HG03520 (cell line): ENCODE measurements around the gene HAPLN2.

Source experiments
- ATAC-seq: cut with Tn5 transposase; IDR thresholded peaks from one replicate; pipeline ENCODE4 v1.9.1; 2021; ENCODE audit warnings: mild to moderate bottlenecking, moderate library complexity; ENCODE audit not compliant: unreplicated experiment

Gene HAPLN2

DNA sequence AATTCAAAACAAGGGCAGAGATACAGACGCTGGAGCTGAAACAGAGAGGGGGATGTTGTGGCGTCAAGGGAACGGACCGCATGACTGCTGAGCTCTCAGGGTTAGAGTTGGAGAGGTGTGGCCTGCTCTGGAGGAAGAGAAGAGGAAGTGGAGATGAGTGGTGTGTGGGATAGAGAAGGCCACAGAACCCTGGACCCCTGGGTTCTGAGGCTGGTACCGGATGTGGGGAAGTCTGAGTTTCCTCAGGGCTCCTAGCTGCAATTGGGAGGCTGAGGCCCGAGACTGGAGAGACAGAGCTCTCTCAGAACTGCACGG, 24.5 kb downstream of the HAPLN2 start:
- ATAC-seq: peak; percentile 53

DNA sequence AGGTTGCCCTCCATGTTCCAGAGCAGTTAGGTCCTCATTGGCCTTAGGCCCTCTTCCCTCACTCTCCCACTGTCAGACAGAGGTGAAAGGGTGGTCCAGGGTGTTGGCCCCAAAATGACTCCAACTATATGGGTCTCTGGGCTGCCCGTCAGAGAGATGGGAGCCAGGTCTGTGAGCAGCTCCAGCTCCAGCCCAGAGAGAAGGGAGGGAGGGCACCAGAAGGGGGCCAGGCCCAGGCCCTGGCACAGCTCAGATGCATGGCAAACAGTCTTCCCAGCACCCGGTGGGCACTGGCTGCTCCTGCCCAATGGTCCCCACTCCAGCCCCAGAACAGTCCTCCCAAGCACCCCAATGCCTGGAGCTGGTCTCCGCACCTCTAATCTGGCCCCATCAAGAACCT, 24.9 kb downstream of the HAPLN2 start:
- ATAC-seq: no peak

DNA sequence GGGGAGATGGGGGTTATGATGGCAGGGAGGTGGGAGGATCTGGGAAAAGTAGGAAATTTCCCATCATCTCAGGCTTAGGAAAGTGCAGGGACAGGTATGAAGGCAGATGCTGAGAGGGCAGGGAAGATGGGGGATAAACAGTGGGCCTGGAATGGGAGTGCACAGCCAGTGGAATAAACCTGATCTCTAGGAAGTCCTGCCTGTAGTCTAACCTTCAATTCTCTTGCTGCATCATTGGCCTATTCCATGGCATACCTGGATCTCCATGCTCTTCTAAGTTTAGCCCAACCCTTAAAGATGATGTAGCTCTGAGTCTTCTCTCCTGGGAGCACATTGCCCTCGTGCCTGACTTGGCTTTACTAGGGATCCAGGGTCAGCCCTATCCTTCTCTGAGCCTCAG, 25.4 kb downstream of the HAPLN2 start:
- ATAC-seq: no peak

DNA sequence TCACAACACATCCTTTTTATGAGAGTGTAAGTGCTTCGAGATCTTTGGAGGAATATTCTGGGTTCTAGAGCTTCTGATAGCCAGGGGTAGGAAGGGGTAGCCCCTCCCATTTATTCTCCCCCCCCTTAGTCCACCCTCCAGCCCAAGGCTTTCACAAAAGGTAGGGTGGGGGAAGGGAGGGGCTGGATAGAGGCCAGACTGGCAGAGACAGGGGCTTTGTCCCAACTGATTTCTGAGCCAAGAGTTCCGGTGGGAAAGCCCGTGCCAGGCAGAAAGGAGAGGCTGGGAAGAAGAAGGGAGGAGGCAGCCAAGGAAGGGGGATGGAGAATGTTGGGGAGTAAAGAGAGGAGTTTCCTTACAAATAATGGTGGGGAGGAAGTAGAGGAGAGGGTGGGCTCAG, 25.8 kb downstream of the HAPLN2 start:
- ATAC-seq: no peak

DNA sequence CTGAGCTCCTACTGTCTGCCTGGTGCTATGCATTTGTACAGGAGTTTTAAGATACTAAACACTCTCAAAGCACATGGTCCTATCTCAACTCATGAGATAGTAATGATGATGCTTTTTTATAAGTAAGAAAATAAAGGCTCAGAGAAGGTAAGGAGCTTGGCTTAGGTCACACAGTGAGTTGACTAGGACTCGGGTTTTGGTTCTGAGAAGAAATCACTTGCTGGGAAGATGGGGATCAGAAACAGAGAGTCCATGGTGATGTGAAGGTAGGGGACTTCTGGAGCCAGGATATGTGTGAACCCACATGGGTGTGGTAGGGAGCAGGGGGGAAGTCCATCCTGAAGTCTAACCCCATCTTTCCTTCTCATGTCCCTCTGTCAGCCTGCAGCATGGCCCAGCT, 26.5 kb downstream of the HAPLN2 start:
- ATAC-seq: no peak

DNA sequence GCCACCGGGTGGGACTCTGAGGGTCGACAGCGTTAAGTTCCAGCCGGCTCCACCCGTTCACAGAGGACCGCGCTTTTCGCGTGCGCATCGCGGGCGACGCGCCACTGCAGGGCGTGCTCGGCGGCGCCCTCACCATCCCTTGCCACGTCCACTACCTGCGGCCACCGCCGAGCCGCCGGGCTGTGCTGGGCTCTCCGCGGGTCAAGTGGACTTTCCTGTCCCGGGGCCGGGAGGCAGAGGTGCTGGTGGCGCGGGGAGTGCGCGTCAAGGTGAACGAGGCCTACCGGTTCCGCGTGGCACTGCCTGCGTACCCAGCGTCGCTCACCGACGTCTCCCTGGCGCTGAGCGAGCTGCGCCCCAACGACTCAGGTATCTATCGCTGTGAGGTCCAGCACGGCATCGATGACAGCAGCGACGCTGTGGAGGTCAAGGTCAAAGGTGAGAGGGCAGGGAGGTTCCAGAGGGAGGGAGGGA, 27.6 kb downstream of the HAPLN2 start:
- no peak for ATAC-seq

DNA sequence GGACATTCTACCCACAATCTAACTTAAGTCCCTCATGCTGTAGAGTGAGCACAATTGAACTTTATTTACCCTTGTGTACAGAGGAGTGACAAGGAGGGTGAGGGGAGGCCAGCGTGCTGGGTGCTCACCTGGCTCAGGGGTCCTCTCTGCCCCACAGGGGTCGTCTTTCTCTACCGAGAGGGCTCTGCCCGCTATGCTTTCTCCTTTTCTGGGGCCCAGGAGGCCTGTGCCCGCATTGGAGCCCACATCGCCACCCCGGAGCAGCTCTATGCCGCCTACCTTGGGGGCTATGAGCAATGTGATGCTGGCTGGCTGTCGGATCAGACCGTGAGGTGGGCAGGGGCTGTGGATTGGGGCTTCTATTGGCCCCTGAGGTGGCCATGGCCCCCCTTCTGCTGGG, 28.1 kb downstream of the HAPLN2 start:
- ATAC-seq: no peak

DNA sequence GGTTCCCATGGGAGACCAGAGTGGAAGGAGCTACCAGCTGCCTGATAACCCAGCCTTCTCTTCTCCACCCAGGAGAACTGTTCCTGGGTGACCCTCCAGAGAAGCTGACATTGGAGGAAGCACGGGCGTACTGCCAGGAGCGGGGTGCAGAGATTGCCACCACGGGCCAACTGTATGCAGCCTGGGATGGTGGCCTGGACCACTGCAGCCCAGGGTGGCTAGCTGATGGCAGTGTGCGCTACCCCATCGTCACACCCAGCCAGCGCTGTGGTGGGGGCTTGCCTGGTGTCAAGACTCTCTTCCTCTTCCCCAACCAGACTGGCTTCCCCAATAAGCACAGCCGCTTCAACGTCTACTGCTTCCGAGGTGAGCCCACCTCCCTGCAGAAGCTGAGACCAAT, 29.3 kb downstream of the HAPLN2 start:
- ATAC-seq: no peak

DNA sequence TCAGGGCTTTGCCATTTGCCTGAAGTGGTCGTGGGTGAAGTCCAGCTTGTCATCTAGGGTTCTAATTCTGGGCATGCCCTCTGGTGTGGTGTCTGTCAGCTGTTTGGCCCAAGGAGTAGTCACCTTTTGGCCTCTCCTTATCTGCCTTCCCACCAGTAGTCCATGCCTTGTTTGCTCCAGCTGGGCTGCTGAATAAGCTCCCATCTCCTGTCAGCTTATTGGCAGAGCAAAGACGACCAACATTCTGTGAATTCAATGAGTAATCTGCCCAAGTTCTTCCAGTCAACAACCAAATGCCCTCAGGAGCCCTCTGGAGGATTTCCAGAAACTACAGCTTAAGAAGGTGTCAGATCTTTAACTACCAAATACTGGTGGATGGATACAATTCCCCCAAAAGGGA, 29.7 kb downstream of the HAPLN2 start:
- no peak for ATAC-seq

DNA sequence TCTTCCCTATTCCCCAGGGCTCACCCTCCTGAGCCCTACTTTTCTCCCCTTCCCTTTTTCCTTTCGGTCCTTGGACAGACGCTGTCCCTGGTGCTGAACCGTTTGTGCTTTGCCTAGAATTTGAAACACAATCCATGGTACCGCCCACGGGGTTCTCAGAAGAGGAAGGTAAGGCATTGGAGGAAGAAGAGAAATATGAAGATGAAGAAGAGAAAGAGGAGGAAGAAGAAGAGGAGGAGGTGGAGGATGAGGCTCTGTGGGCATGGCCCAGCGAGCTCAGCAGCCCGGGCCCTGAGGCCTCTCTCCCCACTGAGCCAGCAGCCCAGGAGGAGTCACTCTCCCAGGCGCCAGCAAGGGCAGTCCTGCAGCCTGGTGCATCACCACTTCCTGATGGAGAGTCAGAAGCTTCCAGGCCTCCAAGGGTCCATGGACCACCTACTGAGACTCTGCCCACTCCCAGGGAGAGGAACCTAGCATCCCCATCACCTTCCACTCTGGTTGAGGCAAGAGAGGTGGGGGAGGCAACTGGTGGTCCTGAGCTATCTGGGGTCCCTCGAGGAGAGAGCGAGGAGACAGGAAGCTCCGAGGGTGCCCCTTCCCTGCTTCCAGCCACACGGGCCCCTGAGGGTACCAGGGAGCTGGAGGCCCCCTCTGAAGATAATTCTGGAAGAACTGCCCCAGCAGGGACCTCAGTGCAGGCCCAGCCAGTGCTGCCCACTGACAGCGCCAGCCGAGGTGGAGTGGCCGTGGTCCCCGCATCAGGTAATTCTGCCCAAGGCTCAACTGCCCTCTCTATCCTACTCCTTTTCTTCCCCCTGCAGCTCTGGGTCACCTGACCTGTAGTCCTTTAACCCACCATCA, 33.1 kb downstream of the HAPLN2 start:
- ATAC-seq: no peak

DNA sequence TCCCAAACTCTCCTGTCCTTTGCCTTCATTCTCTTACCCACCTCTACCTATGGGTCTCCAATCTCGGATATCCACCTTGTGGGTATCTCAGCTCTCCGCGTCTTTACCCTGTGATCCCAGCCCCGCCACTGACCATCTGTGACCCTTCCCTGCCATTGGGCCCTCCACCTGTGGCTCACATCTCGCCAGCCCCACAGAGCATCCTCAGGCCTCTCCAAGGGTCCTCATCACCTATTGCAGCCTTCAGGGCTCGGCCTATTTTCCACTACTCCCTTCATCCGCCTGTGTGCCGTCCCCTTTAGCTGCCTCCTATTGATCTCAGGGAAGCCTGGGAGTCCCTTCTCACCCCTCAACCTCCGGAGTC, 33.8 kb downstream of the HAPLN2 start:
- no peak for ATAC-seq

DNA sequence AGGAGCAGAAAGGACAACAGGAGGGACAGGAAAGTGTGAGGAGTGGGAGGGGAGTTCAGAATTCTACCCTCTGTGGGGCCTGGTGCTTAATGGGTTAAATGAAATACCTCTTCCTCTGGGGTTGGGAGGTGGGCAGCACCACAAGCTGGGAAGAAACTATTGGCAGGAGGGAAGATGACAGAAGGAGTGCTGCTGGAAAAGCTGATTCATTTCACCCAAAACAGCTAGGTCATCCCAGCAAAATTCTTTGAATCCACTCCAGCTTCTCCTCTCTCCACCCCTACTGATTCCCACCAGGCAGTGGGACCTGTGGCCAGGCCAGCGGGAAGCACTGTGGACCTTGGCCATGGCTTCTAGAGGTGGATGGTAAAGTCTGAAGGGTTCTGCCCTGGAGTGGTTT, 35.5 kb downstream of the HAPLN2 start:
- ATAC-seq: no peak

DNA sequence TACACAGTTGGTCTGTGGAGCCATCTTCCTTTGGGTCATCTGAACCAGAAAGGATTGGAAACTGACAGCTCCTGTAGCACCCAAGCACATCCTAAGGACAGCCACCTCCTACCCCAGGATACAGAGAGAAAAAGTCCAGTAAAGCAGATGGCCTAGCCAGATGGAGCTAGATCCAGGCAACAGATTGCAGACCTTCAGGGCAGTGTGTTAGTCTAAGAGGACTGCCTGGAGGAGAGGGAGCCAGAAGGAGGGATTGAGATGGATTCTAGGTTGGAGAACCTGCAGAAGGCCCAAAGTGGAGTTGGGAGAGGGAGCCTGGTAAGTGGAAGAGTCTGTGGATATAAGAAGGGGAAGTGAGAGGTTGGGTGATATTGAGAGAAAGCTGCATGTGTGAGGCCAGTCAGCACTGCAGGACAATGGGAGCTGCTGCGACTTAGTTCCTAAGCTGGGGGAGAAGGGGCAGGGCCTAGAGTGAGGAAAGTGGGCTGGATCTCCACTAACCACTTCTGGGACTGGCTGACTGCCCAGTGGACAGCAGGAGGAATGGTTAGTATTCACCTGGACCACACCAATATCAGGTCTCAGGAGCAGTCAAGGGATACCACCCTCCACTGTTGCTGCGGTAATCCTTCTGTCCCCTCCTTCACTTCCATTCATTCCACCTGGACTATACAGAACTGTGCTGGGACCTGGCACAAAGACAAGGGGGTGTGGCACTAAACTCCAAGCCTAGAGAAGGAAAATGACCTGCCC, 36.1 kb downstream of the HAPLN2 start:
- no peak for ATAC-seq

DNA sequence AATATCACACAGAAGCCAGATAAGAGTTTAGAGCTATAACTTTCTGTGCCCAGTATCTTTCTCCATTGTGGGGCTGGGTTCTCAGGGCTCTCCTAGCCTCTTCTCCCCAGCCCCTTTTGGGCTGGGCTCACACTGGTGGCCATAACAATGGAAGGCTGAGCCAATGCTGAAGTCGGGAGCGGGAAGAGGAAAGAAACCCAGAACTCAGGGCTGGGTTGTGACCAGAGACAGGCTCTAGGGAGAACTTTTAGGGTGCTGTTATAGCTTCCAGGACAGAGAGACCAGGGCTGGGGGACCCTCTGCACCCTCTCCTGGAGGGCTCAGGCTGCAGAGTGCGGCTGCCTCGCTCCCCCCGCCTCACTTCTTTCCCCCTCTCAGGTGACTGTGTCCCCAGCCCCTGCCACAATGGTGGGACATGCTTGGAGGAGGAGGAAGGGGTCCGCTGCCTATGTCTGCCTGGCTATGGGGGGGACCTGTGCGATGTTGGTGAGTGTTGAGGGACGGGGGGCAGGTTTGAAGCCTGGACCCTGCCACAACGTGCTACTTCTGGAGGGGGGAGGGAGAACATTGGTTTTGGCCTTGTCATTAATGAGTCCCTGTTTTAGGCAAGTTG, 36.8 kb downstream of the HAPLN2 start:
- no peak for ATAC-seq

DNA sequence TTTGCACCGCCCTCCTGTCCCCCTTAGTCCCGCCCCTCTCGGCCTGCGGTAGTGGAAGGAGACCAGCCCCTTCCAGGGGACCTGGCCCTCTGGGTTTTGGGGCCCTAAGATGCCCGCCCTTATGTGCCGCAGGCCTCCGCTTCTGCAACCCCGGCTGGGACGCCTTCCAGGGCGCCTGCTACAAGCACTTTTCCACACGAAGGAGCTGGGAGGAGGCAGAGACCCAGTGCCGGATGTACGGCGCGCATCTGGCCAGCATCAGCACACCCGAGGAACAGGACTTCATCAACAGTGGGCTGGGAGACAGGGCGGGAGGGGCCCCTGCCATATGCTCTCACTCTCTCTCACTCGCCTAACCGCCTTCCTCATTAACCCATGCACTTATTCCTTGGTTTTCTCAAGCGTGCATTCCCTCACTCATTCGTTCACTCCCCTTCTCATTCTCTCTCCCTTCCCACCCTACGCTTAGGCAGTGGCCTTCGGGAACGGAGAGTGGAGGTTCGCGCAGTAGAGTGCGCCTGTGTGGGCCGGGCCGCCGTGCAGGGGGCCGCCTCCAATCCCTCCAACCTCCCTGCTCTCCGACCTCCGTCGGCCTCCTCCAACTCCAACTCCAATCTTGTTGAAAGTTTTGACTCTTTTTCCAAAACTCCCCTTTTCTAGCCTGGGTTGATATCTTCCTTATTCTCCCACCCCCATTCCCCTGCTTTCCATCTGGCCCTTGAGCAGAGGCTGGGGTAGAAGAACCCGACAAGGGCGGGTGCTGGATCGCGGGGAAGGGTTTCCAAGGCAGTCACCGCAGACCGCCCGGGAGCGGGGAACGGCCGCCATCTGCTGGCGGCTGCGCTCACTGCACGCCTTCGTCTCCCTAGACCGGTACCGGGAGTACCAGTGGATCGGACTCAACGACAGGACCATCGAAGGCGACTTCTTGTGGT, 37.9 kb downstream of the HAPLN2 start:
- ATAC-seq: no peak

DNA sequence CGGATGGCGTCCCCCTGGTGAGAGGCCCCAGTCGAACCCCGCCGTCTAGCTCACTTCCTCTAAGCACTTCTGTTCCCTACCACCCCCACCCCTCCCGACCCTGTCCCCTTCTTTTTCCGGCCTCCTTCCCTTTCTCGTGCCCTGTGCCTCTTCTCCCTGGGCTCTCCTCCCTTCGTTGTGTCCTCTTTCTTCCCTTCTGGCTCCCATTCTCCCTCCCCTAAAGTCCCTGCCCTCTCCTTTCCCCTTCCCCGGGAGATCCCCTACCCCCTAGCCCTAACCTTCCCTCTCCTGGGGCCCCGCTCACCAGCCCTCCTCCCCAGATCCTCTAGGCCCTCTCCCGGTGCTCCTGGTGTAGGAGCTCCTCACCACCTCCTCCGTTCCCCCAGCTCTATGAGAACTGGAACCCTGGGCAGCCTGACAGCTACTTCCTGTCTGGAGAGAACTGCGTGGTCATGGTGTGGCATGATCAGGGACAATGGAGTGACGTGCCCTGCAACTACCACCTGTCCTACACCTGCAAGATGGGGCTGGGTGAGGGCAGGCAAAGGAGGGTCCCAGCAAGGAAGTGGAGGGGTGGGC, 38.6 kb downstream of the HAPLN2 start:
- no peak for ATAC-seq

DNA sequence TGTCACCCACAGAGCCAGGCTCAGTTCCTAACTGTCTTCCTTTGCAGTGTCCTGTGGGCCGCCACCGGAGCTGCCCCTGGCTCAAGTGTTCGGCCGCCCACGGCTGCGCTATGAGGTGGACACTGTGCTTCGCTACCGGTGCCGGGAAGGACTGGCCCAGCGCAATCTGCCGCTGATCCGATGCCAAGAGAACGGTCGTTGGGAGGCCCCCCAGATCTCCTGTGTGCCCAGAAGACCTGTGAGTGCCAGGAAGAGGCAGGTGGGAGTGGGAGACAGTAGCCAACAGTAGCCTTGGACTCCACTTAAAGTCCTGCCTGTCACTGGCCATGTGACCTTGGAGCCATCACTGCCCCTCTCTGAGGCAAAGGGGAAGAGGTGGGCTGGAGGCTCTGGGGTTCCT, 39.3 kb downstream of the HAPLN2 start:
- ATAC-seq: no peak

DNA sequence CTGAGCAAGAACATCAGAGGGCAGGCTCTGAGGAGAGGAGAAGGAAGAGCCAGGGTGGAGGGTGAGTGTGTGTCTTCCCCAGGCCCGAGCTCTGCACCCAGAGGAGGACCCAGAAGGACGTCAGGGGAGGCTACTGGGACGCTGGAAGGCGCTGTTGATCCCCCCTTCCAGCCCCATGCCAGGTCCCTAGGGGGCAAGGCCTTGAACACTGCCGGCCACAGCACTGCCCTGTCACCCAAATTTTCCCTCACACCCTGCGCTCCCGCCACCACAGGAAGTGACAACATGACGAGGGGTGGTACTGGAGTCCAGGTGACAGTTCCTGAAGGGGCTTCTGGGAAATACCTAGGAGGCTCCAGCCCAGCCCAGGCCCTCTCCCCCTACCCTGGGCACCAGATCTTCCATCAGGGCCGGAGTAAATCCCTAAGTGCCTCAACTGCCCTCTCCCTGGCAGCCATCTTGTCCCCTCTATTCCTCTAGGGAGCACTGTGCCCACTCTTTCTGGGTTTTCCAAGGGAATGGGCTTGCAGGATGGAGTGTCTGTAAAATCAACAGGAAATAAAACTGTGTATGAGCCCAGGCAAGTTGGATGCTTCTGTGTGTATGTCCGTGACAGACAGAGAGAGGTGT, 39.8 kb downstream of the HAPLN2 start:
- no peak for ATAC-seq

DNA sequence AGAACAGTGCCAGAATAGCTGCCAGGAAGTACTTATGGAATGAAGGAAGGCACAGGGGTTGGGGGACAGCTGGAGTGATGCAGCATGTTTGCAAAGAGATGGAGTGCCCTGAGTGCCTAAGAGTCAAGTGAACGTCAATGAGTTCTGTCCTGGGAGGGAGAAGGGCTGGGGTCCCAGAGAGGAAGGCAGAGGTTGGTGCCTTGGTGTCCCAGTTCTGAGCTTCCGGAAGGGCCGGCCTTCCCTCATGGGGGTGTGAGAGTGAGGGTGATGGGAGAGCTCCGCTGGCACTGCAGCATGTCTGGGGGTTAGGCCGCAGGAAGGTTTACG, 40.4 kb downstream of the HAPLN2 start:
- no peak for ATAC-seq

DNA sequence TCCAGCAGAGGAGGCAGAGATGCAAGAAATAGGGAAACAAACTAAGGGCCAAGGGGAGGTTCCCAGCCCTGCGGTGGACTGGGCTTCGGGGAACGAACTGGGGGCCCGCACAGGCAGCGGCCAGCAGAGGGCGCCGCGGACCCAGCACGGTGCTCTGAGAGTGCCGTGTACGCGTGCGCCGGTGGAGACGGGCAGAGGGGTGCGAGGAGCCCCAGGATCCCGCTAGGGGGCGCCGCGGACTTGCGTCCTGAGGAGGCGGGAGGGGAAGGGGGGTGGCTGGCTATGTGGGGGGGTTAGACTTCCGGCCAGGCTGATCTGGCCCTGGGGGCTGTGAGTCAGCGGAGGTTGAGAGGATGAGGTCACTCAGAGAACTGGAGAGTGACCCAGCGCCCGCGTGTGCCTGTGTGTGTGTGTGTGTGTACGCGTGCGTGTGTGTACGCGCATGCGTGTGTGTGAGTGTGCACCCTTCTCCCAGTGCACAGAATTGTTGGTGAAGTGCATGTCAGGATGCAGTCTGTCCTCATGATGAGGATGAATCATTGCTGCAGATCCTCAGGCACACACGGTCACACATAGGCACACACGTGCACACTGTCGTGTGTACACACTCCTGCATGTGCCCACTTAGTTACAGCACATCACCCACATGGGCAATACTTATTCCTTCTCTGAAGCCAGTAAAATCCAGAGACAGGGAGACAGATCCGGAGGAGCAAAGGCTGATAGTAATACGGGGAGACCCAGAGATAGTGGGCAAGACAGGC, 41.0 kb downstream of the HAPLN2 start:
- ATAC-seq: peak; percentile 63
